ENCODE results near the gene HPS5.

The HPS5 gene

GRCh38 chr11:18230859-18231258, 91.1 kb downstream of the HPS5 start:
- DNase-seq = no peak

- no peak for DNase-seq
Measured at GRCh38 chr11:18229501-18229900, 92.4 kb downstream of the HPS5 start.

Measured in NCI-H1436 (cell line).